GM18909 (cell line): ENCODE data around the gene YTHDF1.
"Not testable (repeated sequence)": the region's sequence is repeated elsewhere in the genome, so short reads cannot be mapped to it uniquely, and the experiment has no call there.

ENCODE experiments used
- ATAC-seq: cut with Tn5 transposase; IDR thresholded peaks from one replicate; pipeline ENCODE4 v1.9.1; 2021; ENCODE audit warnings: mild to moderate bottlenecking; ENCODE audit not compliant: unreplicated experiment, poor library complexity

The YTHDF1 gene

DNA sequence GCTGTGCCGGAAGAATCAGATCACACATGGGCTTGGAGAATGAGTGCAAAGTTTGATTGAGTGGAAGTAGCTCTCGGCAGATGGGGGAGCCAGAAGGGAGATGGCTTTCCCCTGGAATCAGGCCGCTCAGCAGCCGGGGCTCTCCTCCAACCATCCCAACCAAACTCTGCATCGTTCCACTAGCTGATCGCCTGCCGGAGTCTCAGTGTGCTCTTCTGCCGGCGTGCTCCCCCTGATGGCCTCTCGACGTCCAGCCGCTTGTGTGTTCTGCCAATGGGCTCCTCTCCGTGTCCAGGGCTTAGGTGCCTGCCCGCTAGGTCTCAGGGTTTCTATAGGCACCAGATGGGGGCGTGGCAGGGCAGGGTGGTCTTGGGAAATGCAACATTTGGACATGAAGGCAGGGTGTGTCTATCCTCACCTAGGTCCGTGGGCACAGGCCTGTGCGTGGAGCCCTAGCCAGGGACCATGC, 14.9 kb upstream of the YTHDF1 start:
- ATAC-seq = no peak

- ATAC-seq = no peak
Measured at GRCh38 chr20:63228806-63229205, 12.9 kb upstream of the YTHDF1 start.

DNA sequence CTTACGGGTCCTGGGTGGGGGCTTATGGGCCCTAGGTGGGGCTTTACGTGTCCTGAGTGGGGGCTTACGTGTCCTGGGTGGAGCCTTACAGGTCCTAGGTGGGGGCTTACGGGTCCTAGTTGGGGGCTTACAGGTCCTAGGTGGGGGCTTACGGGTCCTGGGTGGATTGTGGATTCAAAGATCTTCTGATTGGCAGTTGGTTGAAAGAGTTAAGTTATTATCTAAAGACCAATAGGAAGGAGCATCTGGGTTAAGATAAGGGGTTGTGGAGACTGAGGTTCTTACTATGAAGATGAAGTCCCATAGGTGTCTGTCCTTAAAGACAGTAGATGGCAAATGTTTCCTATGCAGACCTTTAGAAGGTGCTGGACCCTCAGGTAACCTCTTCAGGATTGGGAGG, 11.3 kb upstream of the YTHDF1 start:
- no peak for ATAC-seq

- ATAC-seq = no peak
Measured at GRCh38 chr20:63226042-63226943, 10.4 kb upstream of the YTHDF1 start.

- ATAC-seq = no peak
Measured at GRCh38 chr20:63225082-63225454, 9.1 kb upstream of the YTHDF1 start.

DNA sequence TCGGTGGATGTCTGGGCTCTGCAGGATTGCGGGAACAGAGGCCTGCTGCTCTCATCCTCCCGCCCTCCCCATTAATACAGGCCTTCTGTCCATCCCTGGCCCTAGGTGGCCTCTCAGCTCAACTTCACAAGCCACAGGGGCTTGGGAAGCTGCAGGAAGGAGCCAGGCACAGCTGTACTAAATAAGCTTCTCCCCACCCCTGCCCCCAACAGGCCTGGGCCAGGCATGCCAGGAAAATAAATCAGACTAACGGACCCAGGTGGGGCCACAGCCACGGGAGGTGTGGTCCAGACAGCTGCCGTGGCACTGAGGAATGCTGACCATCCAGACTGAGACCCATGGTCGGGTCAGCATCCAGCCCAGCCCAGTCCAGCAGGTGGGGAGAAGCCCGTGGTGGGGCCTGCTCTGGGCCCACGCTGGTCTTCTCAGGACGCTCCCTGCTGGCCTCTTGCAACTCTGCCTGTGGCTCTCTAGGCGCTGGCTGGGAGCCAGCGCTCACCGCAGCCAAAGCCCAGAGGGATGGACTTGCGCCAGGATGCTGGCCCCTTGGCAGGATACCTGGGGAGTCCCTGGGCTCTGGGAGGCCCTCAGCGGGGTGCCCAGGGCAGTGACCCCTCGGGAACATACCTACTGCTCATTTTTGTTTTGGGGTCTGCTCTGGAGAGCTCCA, 8.6 kb upstream of the YTHDF1 start:
- ATAC-seq = no peak

DNA sequence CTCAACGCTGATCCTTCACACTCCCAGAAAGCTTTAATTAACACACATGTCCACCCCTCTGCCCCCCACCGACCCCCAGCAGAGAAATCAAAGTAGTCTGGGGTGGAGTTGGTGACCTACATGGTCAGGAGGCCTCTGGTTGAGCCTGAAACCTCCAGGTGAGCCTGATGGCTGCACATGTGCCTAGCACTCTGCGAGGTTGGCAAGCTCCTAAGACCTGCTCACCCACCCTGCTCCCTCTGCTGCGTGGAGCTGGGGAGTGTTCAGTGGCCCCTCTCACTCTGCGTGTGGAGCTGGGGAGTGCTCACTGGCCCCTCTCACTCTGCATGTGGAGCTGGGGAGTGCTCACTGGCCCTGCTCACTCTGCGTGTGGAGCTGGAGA, 7.9 kb upstream of the YTHDF1 start:
- ATAC-seq = no peak

- no peak for ATAC-seq
Measured at GRCh38 chr20:63223121-63223825, 7.3 kb upstream of the YTHDF1 start.

DNA sequence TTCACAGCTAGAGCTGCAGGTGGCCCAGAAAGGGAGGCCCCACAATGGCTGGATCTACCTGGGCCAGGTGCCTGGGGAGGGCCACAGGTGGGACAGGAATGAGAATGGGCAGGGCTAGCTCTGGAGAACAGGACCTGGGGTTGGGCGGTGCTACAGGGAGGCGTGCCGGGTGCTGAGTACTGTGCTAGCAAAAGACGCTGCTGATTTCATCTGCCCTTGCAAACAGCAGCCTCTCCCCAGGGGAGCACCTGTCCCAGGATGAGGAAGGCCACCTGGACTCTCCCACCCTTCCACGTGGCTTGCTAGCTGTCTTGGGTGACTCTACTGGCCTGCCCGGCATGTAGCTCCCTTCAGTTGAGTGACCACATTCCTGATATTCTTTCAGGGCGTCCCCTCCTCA, 6.6 kb upstream of the YTHDF1 start:
- ATAC-seq = no peak

- not testable (repeated sequence) for ATAC-seq
Measured at GRCh38 chr20:63221400-63222053, 5.6 kb upstream of the YTHDF1 start.

GRCh38 chr20:63220696-63221399, 4.9 kb upstream of the YTHDF1 start:
- no peak for ATAC-seq

DNA sequence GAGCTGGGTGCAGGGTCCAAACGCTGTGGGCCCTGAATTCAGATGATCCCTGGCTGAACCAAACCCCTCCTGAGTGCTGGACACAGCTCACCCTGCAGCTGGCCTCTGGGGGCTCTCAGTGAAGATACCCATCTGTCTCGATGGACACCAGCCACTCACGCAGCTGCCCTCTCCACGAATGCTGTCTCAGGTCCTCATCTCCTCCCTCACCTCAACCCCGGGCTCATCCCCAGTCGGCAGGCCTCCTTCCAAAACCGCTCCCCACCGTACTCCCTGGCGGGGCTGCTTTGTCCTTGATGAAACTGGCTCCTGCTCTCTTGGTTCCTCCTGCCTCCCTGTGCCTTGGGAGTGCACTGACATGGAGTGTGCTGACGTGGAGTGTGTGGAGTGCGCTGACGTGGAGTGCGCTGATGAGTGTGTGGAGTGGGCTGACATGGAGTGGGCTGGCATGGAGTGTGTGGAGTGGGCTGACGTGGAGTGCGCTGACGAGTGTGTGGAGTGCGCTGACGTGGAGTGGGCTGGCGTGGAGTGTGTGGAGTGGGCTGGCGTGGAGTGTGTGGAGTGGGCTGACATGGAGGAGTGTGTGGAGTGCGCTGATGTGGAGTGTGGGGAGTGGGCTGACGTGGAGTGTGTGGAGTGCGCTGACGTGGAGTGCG, 4.1 kb upstream of the YTHDF1 start:
- ATAC-seq = no peak

- ATAC-seq = no peak
Measured at GRCh38 chr20:63219447-63219821, 3.5 kb upstream of the YTHDF1 start.

DNA sequence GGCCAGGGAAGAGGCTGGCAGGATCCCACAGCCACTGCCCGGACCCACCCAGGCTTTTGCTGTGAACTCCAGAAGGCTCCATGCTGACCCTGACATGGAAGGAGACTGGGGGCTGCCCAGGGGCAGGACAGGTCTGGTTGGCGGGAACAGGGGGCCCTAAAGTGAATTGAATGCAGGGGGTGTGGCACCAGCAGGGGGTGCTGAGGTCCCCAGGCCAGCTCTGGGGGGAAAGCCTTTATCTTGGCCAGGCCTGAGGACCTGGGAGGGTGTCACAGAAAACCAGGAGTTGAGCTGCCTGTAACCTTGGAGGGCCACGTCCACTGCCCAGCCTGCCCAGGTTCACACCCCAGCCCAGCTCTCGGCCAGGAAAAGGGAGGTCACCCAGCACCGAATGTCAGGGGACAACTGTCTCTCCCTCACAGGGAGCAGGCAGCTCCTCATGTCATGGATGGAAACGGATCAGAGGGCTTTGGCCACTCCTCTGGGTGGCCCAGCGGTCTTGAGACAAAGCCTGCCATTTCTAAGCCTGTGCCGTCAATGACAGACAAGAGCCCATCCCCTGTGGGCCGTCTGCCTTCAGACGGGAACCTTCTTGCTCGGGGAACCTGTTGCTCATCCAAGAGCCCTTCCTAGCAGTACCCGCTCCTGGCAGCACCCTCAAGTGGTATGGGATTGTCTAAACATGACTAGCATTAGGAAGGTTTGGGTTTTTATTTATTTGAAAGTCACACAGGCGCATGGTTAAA, 2.9 kb upstream of the YTHDF1 start:
- no peak for ATAC-seq

DNA sequence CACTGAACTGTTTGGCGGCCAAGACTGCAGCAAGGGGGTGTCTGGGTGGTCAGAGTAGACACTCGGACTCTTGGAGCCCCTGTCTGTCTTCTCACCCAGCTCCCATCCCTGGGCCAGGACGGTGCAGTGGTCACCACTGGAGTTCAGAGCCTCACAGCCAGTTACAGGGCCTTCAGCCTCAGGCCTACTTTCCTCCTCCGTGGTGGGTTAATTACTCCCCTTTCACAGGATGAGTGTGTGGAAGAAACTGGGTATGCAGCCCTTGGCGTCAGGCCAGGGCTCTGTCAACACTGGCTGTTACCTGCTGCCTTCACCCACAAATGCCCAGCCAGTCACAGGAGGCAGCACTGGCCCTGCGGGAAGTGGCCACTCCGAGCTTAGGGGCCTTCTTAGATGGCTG, 1.8 kb upstream of the YTHDF1 start:
- no peak for ATAC-seq

DNA sequence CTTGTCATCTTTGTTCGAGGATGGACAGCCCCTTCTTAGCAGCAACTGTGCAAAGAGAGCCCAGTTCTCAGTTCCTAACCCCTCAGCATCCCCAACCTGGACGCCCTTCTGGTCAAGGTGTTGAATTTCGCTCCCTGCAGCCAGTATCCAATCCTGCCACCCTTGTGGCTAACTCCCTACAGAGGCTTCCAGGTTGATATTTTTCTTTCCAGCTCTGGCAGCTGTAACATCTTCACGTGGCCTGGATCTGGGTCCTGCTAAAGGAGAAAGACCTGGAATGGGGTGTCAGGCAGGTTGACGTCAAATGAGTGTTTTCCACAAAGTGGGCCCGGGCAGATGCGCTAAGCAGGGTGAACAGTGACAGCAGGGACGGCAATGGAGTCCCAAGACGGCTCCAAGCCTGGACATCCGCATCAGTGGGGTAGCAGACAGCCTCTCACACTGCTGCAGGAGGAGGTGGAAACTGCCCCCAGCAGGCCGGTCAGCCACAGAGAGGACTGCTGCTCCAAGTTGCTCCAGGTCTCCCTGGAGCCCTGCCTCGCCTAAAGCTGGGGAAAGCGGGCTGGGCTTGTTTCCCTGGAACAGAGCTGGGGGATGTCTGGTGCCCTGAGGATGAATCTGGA, 1.0 kb upstream of the YTHDF1 start:
- no peak for ATAC-seq

DNA sequence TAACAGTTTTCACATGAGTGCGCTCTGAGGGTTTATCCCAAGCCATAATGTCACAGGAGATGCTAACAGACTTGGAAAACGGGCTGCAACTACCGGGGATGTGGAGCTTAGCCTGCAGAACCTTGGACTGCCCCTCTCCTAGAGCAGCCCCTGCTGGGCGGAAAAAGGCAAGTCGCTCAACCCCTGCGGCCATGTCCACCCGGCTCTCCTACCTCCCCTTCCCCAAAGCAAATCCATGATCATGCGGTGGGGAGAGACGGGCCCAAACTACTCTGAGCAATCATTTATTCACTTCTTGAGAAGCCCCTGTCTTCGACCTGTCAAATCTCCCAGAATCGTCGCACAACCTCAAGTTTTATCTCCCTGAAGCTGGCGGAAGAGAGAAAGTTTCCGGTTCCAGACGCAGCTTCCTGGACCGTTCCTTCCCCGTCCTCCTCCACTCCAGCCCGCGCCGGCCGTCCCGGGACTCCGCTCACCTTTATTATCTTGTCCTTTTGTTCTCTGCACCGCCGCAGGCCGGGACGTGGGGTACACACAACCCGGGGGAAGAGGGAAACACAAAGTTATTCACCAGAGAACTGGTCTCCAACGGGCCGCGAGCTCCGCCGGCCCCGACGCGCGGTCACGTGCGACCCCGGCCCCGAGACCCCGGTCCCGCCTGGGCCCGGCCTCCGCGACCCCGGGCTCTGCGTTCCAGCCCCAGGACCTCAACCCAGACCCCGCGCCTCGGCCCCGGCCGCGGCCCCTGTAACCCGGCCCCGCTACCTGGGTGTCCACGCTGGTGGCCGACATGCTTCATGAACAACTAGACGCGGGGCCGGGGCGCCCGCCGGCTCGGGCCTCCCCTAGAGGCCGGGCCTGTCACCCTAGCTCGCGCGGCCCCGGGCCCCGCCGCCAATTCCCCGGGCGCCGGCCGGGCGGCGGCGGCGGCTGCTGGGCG, 560 bp downstream of the YTHDF1 start:
- no peak for ATAC-seq
